Measurements from ENCODE around the gene MYOM3.

The MYOM3 gene

DNA sequence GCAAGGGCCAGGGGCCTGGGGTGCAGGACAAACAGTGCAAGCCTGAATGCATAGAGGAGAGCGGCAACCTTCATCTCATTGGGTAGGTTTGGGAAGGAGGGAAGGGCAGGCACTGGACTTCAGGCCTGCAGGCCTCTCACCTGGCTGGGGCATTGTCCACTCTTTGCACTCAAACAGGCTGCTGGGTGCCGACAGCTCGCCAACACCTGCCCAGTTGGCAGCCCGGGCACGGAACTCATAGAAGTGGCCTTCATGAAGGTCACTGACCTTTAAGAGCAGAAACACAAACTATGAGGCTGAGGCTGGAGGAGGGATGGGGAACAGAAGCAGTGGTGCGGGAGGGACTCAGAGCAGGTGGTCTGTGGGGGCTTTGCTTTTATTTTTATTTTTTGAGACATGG is 30.7 kb downstream of the MYOM3 start:
- in situ Hi-C loops (cut with HindIII; ENCODE audit: low pct_unique_long_range_greater_than_20kb, low sequenced_read_pairs): no loop called here
- no peak for DNase-seq (ENCODE audit: low read depth in 1 of 2, low spot score in 1 of 2)
- no peak for TF ChIP-seq JUND (IDR thresholded peaks at IDR 0.05; ENCODE audit: low read depth)

DNA sequence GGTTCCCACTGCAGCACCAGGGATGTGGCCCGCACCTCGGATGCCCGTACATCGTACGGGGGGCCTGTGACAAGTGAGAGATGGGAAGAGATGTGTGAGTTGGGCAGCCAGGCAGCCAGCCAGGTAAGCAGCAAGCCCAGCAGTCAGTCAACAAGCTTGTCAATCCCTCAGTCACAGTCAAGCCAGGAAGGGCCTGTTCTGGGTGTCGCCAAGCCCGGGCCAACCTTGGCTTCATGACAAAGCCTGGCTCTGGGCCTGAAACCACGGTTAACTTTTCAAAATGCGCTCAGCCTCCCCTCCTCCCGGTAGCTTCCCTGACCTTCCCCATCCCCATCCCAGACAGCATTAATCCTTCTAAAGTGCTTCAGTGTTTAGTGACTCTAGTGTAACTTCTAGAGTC is 31.8 kb downstream of the MYOM3 start:
- no peak for TF ChIP-seq JUND (IDR thresholded peaks at IDR 0.05; ENCODE audit: low read depth)
- no peak for DNase-seq (ENCODE audit: low read depth in 1 of 2, low spot score in 1 of 2)
- in situ Hi-C loops (cut with HindIII; ENCODE audit: low pct_unique_long_range_greater_than_20kb, low sequenced_read_pairs): no loop called here

DNA sequence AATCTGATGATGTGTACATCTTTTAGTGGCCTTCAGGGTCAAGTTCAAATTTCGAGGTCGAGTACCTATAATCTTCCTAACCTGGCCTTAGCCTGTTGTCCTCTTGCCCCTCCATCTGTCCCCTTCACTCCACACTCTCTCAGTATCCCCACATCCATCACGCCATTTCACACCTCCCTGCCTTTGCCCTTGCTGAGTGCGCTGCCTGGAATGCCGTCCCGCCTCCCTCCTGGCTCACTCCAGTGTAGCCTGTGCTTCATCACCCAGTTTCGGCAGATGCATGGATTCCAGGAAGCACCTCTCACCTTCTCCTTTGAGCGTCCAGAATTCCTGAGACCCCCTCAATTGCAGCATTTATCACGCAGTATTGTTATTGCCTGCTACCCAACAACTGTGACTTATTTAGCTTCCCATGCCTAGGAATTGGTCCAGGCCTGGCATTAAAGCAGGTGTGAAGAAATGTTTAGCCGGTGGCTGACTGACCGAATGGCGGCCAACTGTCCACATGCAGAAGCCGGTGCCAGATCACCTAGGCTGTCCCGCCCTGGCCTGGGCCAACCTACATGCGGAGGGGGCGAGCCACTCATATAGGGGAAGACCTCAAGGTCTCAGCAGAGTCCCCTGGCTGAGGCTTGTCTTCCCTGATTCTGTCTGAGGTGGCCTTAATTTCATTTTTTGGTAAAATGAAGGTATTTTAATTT is 34.5 kb downstream of the MYOM3 start:
- in situ Hi-C loops (cut with HindIII; ENCODE audit: low pct_unique_long_range_greater_than_20kb, low sequenced_read_pairs): no loop called here
- no peak for TF ChIP-seq JUND (IDR thresholded peaks at IDR 0.05; ENCODE audit: low read depth)
- DNase-seq (ENCODE audit: low read depth in 1 of 2, low spot score in 1 of 2): no peak

GRCh38 chr1:24075946-24076345 is 36.0 kb downstream of the MYOM3 start:
- TF ChIP-seq JUND (IDR thresholded peaks at IDR 0.05; ENCODE audit: low read depth): no peak
- no peak for DNase-seq (ENCODE audit: low read depth in 1 of 2, low spot score in 1 of 2)
- in situ Hi-C loops (cut with HindIII; ENCODE audit: low pct_unique_long_range_greater_than_20kb, low sequenced_read_pairs): no loop called here

GRCh38 chr1:24075590-24075854 is 36.4 kb downstream of the MYOM3 start:
- no peak for DNase-seq (ENCODE audit: low read depth in 1 of 2, low spot score in 1 of 2)
- in situ Hi-C loops (cut with HindIII; ENCODE audit: low pct_unique_long_range_greater_than_20kb, low sequenced_read_pairs): no loop called here
- TF ChIP-seq JUND (IDR thresholded peaks at IDR 0.05; ENCODE audit: low read depth): no peak

DNA sequence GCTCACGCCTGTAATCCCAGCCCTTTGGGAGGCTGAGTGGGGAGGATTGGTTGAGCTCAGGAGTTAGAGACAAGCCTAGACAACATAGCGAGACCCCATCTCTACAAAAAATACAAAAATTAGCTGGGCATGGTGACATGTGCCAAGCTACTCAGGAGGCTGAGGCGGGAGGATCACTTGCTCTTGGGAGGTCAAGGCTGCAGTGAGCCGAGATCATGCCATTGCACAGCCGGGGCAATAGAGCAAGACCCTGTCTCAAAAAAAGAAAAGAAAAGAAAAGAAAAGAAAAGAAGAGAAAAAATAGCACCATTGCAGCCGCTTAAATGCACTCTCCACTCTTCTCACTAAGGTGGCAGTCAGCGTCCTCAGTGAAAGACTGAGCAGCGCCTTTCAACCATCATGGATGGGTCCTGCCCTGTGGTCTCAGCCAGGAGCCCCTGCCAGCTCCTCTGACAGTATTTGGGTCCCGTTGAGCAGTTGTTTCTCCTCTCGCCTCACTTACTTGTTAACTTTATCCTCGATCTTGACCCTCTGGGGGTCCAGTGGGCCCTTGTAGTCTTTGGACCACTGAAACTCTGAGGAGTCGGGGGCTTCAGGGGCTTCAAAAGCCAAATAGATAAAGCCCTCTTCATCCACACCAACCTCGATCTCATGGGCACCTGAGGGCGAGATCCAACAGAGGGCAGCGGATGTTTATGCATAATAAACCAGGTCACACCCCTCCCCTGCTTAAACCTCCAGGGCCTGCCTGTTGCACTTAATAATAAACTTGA is 36.9 kb downstream of the MYOM3 start:
- no peak for DNase-seq (ENCODE audit: low read depth in 1 of 2, low spot score in 1 of 2)
- in situ Hi-C loops (cut with HindIII; ENCODE audit: low pct_unique_long_range_greater_than_20kb, low sequenced_read_pairs): no loop called here
- no peak for TF ChIP-seq JUND (IDR thresholded peaks at IDR 0.05; ENCODE audit: low read depth)

DNA sequence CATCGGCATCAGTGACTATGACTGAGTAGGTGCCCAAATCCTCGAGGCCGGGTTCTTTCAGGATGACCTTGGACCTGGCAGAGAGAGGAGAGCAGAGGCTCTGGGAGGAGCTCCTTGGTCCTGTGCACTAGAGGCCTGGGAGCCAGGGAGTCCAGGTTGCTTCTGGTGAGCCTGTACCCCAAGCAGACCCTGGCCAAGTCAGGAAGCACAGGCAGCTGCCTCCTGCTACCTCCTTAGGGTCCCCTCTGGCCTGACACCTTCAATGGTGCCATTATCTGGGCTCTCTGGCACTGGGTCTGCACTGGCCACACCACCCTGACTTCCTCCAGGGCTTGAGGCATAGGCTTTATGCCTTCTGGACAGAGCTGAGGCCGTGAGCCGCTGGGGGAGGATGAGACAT is 37.7 kb downstream of the MYOM3 start:
- no peak for TF ChIP-seq JUND (IDR thresholded peaks at IDR 0.05; ENCODE audit: low read depth)
- DNase-seq (ENCODE audit: low read depth in 1 of 2, low spot score in 1 of 2): no peak
- in situ Hi-C loops (cut with HindIII; ENCODE audit: low pct_unique_long_range_greater_than_20kb, low sequenced_read_pairs): no loop called here

GRCh38 chr1:24071941-24072340 is 40.0 kb downstream of the MYOM3 start:
- in situ Hi-C loops (cut with HindIII; ENCODE audit: low pct_unique_long_range_greater_than_20kb, low sequenced_read_pairs): no loop called here
- no peak for TF ChIP-seq JUND (IDR thresholded peaks at IDR 0.05; ENCODE audit: low read depth)

DNA sequence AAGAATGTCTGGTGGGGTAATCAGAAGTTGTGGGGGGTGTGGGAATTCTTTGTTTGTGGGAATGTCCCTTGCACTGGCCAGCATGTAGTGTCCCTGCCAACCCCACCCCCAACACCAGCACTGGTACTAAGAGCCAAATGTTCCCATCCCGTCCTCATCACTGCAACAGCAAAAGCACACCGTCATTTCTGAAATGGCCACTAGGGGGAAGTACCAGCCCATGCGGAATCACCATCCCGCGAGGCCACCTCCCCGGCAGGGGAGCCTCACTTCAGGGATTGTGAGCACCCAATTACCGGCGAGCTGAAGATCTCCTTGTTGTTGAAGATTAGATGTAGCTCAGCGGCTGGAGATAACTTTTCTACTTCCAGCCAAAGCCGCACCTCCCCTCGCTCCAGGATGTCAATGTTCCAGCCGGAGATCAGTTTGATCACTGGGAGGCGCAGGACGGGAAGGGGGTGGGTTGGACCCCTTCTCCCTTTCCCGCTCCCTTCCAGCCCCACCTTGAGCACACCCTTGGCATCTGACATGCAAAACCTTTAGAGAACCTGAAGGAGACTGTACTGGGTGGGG is 41.0 kb downstream of the MYOM3 start:
- in situ Hi-C loops (cut with HindIII; ENCODE audit: low pct_unique_long_range_greater_than_20kb, low sequenced_read_pairs): no loop called here
- peak; percentile 67 to 84 for DNase-seq (ENCODE audit: low read depth in 1 of 2, low spot score in 1 of 2)
- no peak for TF ChIP-seq JUND (IDR thresholded peaks at IDR 0.05; ENCODE audit: low read depth)

More at GRCh38 chr1:24071941-24072340, 40.0 kb downstream of the MYOM3 start:
- DNase-seq (ENCODE audit: low read depth in 1 of 2, low spot score in 1 of 2): no peak

GRCh38 chr1:24069817-24070216 is 42.1 kb downstream of the MYOM3 start:
- in situ Hi-C loops (cut with HindIII; ENCODE audit: low pct_unique_long_range_greater_than_20kb, low sequenced_read_pairs): no loop called here
- no peak for DNase-seq (ENCODE audit: low read depth in 1 of 2, low spot score in 1 of 2)
- TF ChIP-seq JUND (IDR thresholded peaks at IDR 0.05; ENCODE audit: low read depth): no peak

GRCh38 chr1:24067978-24068377 is 44.0 kb downstream of the MYOM3 start:
- no peak for DNase-seq (ENCODE audit: low read depth in 1 of 2, low spot score in 1 of 2)
- in situ Hi-C loops (cut with HindIII; ENCODE audit: low pct_unique_long_range_greater_than_20kb, low sequenced_read_pairs): no loop called here
- TF ChIP-seq JUND (IDR thresholded peaks at IDR 0.05; ENCODE audit: low read depth): no peak

- no peak for TF ChIP-seq JUND (IDR thresholded peaks at IDR 0.05; ENCODE audit: low read depth)
- in situ Hi-C loops (cut with HindIII; ENCODE audit: low pct_unique_long_range_greater_than_20kb, low sequenced_read_pairs): no loop called here
- DNase-seq (ENCODE audit: low read depth in 1 of 2, low spot score in 1 of 2): no peak
Observed at GRCh38 chr1:24065304-24065703, 46.6 kb downstream of the MYOM3 start.

DNA sequence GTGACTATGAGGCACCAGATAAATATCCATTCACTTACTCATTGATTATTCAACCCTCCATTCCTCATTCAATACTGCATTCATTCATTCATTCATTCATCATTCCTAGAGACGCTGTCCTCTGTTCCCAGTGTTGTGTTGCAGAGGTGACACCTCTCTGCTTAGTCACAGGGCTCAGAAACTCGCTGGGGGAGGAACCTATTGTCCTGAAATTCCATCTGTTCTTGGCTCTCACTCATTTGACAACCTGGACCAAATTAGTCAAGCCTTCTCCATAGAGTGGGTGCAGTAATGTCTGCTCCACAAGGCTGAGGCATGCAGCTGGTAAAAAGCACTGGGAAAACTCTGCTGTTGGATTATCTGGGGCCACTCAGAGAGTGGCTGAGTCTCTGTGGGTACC is 49.7 kb downstream of the MYOM3 start:
- no peak for TF ChIP-seq JUND (IDR thresholded peaks at IDR 0.05; ENCODE audit: low read depth)

More for the DNA sequence above, 49.7 kb downstream of the MYOM3 start:
- in situ Hi-C loops (cut with HindIII; ENCODE audit: low pct_unique_long_range_greater_than_20kb, low sequenced_read_pairs): no loop called here
- no peak for DNase-seq (ENCODE audit: low read depth in 1 of 2, low spot score in 1 of 2)
